ENCODE data around the gene DCAF8. TPM values are rescaled to one million over a fixed set of nuclear protein-coding genes. Genes with fewer than 3 reads are reported as not detected.

DCAF8 gene
- total RNA-seq, 1 donor from 2014 or later: 121 TPM

- Mint-ChIP-seq H3K27me3 (peaks cover 41% of the 10 kb centered on the region), H3K4me3 (no peak overlapping the region), H3K36me3 (ENCODE audit: low read depth) (no peaks in the 10 kb centered on the region), H3K4me1 (no peaks in the 10 kb centered on the region), H3K27ac (no peak overlapping the region), H3K9me3 (no peaks in the 10 kb centered on the region)
- DNase-seq: no peak
- intact Hi-C loops (cut with micrococcal nuclease): no loop called here
Observed at GRCh38 chr1:160177231-160177630, 85.1 kb downstream of the DCAF8 start.

GRCh38 chr1:160171980-160172379 lies 90.4 kb downstream of the DCAF8 start:
- peaks cover 6% of the 10 kb centered on the region for H3K4me1 Mint-ChIP-seq
- H3K27ac Mint-ChIP-seq: no peak overlapping the region
- intact Hi-C loops (cut with micrococcal nuclease): no loop called here
- peaks cover 33% of the 10 kb centered on the region for H3K27me3 Mint-ChIP-seq
- no peak for DNase-seq
- H3K9me3 Mint-ChIP-seq: no peaks in the 10 kb centered on the region
- no peak overlapping the region for H3K4me3 Mint-ChIP-seq
- no peaks in the 10 kb centered on the region for H3K36me3 Mint-ChIP-seq (ENCODE audit: low read depth)

- DNase-seq: no peak
- no peaks in the 10 kb centered on the region for H3K36me3 Mint-ChIP-seq (ENCODE audit: low read depth)
- no peak overlapping the region for H3K27ac Mint-ChIP-seq
- H3K27me3 Mint-ChIP-seq: peaks cover 35% of the 10 kb centered on the region
- H3K4me1 Mint-ChIP-seq: peaks cover 6% of the 10 kb centered on the region
- intact Hi-C loops (cut with micrococcal nuclease): no loop called here
- no peak overlapping the region for H3K4me3 Mint-ChIP-seq
- no peaks in the 10 kb centered on the region for H3K9me3 Mint-ChIP-seq
Observed at GRCh38 chr1:160171354-160171753, 91.0 kb downstream of the DCAF8 start.

- Mint-ChIP-seq H3K27me3 (peaks cover 35% of the 10 kb centered on the region), H3K9me3 (no peaks in the 10 kb centered on the region), H3K36me3 (ENCODE audit: low read depth) (no peaks in the 10 kb centered on the region), H3K27ac (peak overlapping the region; percentile 6), H3K4me3 (no peak overlapping the region), H3K4me1 (peaks cover 6% of the 10 kb centered on the region)
- DNase-seq: no peak
- intact Hi-C loops (cut with micrococcal nuclease): no loop called here
Observed at GRCh38 chr1:160169553-160170399, 92.6 kb downstream of the DCAF8 start.

- no peaks in the 10 kb centered on the region for H3K9me3 Mint-ChIP-seq
- peaks cover 33% of the 10 kb centered on the region for H3K27me3 Mint-ChIP-seq
- intact Hi-C loops (cut with micrococcal nuclease): no loop called here
Observed at GRCh38 chr1:160168609-160169369, 93.6 kb downstream of the DCAF8 start.

DNA sequence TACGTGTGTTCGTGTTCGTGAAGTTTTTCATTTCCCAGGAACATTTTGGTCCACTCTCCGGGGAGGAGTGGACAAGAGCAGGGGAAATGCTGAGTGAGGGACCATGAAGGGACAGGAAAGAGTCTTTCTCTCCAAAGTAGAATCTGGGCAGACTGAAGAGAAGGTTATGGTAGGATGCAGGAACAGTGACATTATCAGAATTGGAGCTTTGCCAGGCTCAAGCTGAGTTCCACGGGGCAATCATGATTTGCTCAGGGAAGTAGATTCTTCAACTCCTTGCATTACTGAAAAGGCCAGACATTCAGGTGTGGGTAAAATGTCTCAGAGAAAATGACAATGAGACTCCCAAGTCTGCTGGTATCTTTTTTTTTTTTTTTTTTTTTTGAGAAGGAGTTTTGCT lies 94.3 kb downstream of the DCAF8 start:
- Mint-ChIP-seq H3K4me3 (no peak overlapping the region), H3K27ac (no peak overlapping the region), H3K4me1 (peaks cover 6% of the 10 kb centered on the region), H3K9me3 (no peaks in the 10 kb centered on the region), H3K36me3 (ENCODE audit: low read depth) (no peaks in the 10 kb centered on the region), H3K27me3 (peaks cover 32% of the 10 kb centered on the region)
- intact Hi-C loops (cut with micrococcal nuclease): no loop called here
- no peak for DNase-seq

More at GRCh38 chr1:160168609-160169369, 93.6 kb downstream of the DCAF8 start:
- no peak overlapping the region for H3K27ac Mint-ChIP-seq
- H3K36me3 Mint-ChIP-seq (ENCODE audit: low read depth): no peaks in the 10 kb centered on the region
- peaks cover 6% of the 10 kb centered on the region for H3K4me1 Mint-ChIP-seq
- no peak for DNase-seq
- no peak overlapping the region for H3K4me3 Mint-ChIP-seq

DNA sequence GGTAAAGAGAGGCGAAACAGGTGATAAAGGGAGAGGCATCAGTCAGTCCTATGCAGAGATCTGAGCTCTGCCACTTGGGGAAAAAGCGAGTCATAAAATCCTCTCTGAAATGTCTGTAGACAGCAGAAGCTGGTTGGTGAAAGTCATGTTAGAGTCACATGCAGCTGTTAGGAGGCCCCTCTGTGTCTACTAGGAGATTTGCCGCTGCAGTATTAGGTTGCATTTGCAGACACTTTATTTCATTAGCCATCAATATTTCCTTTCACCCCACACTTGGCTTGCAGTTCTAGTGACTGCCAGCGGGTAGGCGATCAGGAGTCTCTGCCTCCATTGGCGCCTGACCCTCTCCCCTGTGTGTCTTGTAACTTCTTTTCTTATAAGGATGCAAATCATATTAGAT lies 94.8 kb downstream of the DCAF8 start:
- DNase-seq: no peak
- H3K27ac Mint-ChIP-seq: no peak overlapping the region
- no peak overlapping the region for H3K4me3 Mint-ChIP-seq
- no peaks in the 10 kb centered on the region for H3K36me3 Mint-ChIP-seq (ENCODE audit: low read depth)
- peaks cover 28% of the 10 kb centered on the region for H3K27me3 Mint-ChIP-seq
- peaks cover 6% of the 10 kb centered on the region for H3K4me1 Mint-ChIP-seq
- intact Hi-C loops (cut with micrococcal nuclease): no loop called here
- H3K9me3 Mint-ChIP-seq: no peaks in the 10 kb centered on the region

- intact Hi-C loops (cut with micrococcal nuclease): no loop called here
- no peak overlapping the region for H3K4me3 Mint-ChIP-seq
- DNase-seq: no peak
- peaks cover 6% of the 10 kb centered on the region for H3K4me1 Mint-ChIP-seq
- H3K36me3 Mint-ChIP-seq (ENCODE audit: low read depth): no peaks in the 10 kb centered on the region
- no peaks in the 10 kb centered on the region for H3K9me3 Mint-ChIP-seq
- H3K27me3 Mint-ChIP-seq: peaks cover 24% of the 10 kb centered on the region
- H3K27ac Mint-ChIP-seq: no peak overlapping the region
Observed at GRCh38 chr1:160167056-160167455, 95.3 kb downstream of the DCAF8 start.

DNA sequence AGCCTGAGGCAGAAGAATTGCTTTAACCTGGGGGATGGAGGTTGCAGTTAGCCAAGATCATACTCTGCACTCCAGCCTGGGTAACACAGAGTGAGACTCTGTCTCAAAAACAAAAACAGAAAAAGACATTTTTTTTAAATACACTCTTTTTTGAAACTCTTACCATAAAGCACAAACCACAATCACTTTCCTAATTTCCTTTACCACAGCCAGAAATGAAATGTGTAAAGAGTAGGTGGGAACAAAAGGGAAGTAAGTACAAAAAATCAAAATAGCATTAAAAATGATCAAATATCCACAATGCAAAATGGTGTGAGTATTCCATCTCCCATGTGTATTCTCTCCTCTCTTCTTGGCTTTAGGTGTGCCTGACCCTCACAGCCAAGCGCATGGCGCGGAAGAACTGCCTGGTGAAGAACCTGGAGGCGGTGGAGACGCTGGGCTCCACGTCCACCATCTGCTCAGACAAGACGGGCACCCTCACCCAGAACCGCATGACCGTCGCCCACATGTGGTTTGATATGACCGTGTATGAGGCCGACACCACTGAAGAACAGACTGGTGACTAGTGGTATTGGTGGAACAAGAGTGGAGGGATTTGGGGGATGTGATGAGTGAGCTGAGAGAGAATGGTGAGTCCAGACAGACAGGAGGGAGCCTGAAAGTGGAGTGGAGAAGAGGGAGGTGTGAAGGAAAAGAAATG lies 96.0 kb downstream of the DCAF8 start:
- H3K9me3 Mint-ChIP-seq: no peaks in the 10 kb centered on the region
- H3K36me3 Mint-ChIP-seq (ENCODE audit: low read depth): no peaks in the 10 kb centered on the region
- DNase-seq: no peak
- H3K27me3 Mint-ChIP-seq: peaks cover 27% of the 10 kb centered on the region
- no peak overlapping the region for H3K4me3 Mint-ChIP-seq
- no peak overlapping the region for H3K27ac Mint-ChIP-seq
- intact Hi-C loops (cut with micrococcal nuclease): no loop called here
- H3K4me1 Mint-ChIP-seq: peaks cover 6% of the 10 kb centered on the region

Other genes with a start within 250 kb of the DCAF8 start
- gene PIGM, start 230.6 kb downstream of the DCAF8 start, total RNA-seq: 5.5 and 5.8 TPM in 2 replicates
- gene KCNJ10, start 192.4 kb downstream of the DCAF8 start, total RNA-seq: not detected in 2 replicates
- not detected in 2 replicates for gene KCNJ9, start 181.0 kb downstream of the DCAF8 start, total RNA-seq
- 25.3 and 26.7 TPM in 2 replicates for gene IGSF8, start 163.9 kb downstream of the DCAF8 start, total RNA-seq
- not detected in 2 replicates for gene ATP1A2, start 146.8 kb downstream of the DCAF8 start, total RNA-seq
- gene ATP1A4, start 110.9 kb downstream of the DCAF8 start, total RNA-seq: not detected in 2 replicates
- gene CASQ1, start 72.0 kb downstream of the DCAF8 start, total RNA-seq: not detected in 2 replicates
- gene PEA15, start 57.2 kb downstream of the DCAF8 start, total RNA-seq: 70.2 and 70.9 TPM in 2 replicates
- 51.8 and 60.2 TPM in 2 replicates for gene PEX19, start 22.6 kb upstream of the DCAF8 start, total RNA-seq
- 116 and 125 TPM in 2 replicates for gene COPA, start 80.7 kb upstream of the DCAF8 start, total RNA-seq
- 73.6 and 81.1 TPM in 2 replicates for gene NCSTN, start 80.8 kb upstream of the DCAF8 start, total RNA-seq
- gene NHLH1, start 104.5 kb upstream of the DCAF8 start, total RNA-seq: 0.40 and 0.54 TPM in 2 replicates
- gene VANGL2, start 138.0 kb upstream of the DCAF8 start, total RNA-seq: 0.02 and 0.05 TPM in 2 replicates